Keratinocyte (primary cell): Measurements from ENCODE around the gene FABP3. TPM values are rescaled to one million over a fixed set of nuclear protein-coding genes. Genes with fewer than 3 reads are reported as not detected.

Experiments used
- DNase-seq: peaks from one replicate; pipeline ENCODE4 v3.0.0-alpha.2; 2011; ENCODE audit warnings: low read depth, missing footprints, low spot score
- FAIRE-seq: peaks from 2 replicates; lab custom pipeline; 2011; peaks lifted over from hg19 to GRCh38; lab: Jason Lieb, UNC
- H2AFZ ChIP-seq: 2 replicates; pipeline ENCODE4 v1.6.0; 2012; ENCODE audit warnings: low read length, control low read depth, inconsistent platforms; ENCODE audit not compliant: control insufficient read depth
- H3K27ac ChIP-seq: 2 replicates; pipeline ENCODE4 v1.5.1; 2011; ENCODE audit warnings: low read length; ENCODE audit not compliant: control insufficient read depth, insufficient read depth
- H3K27me3 ChIP-seq: 3 replicates; pipeline ENCODE4 v1.6.0; 2011; ENCODE audit warnings: low read length; ENCODE audit not compliant: control insufficient read depth, insufficient read depth; ENCODE audit errors: extremely low read depth
- H3K36me3 ChIP-seq, 2 experiments: 2 replicates in 1 of 2; 3 replicates in 1 of 2; pipeline ENCODE4 v1.5.1; 2011; ENCODE audit warnings: low read length in 2 of 2, mild to moderate bottlenecking in 1 of 2; ENCODE audit not compliant: control insufficient read depth in 2 of 2, insufficient read depth in 2 of 2; ENCODE audit errors: extremely low read depth in 1 of 2
- H3K4me1 ChIP-seq: 3 replicates; pipeline ENCODE4 v1.5.1; 2011; ENCODE audit warnings: low read length; ENCODE audit not compliant: control insufficient read depth, insufficient read depth; ENCODE audit errors: extremely low read depth
- H3K4me2 ChIP-seq: 3 replicates; pipeline ENCODE4 v1.6.0; 2011; ENCODE audit warnings: low read depth, low read length; ENCODE audit not compliant: control insufficient read depth, insufficient read depth; ENCODE audit errors: extremely low read depth
- H3K4me3 ChIP-seq, 3 experiments: fragments of 200-600 bp in 1 of 3; sonication (generic) in 1 of 3; 2 replicates in 2 of 3; 3 replicates in 1 of 3; pipeline ENCODE4 v1.5.1; 2011 to 2016; ENCODE audit warnings: low read length in 3 of 3, mild to moderate bottlenecking in 3 of 3, control low read depth in 2 of 3, inconsistent platforms in 1 of 3, low read depth in 1 of 3, mixed read lengths in 1 of 3, mixed run types in 1 of 3, moderate library complexity in 1 of 3; ENCODE audit not compliant: control insufficient read depth in 2 of 3, insufficient read depth in 2 of 3; ENCODE audit errors: extremely low read depth in 1 of 3
- H3K79me2 ChIP-seq: 2 replicates; pipeline ENCODE4 v1.6.0; 2012; ENCODE audit warnings: low read length; ENCODE audit not compliant: control insufficient read depth, insufficient read depth
- H3K9ac ChIP-seq: 3 replicates; pipeline ENCODE4 v1.6.0; 2011; ENCODE audit warnings: low read length; ENCODE audit not compliant: control insufficient read depth, insufficient read depth; ENCODE audit errors: extremely low read depth
- H3K9me1 ChIP-seq: 3 replicates; pipeline ENCODE4 v1.6.0; 2011; ENCODE audit warnings: low read length; ENCODE audit not compliant: control insufficient read depth, insufficient read depth; ENCODE audit errors: extremely low read depth
- H3K9me3 ChIP-seq: 2 replicates; pipeline ENCODE4 v1.5.1; 2012; ENCODE audit warnings: low read depth, low read length; ENCODE audit not compliant: control insufficient read depth
- H4K20me1 ChIP-seq: 3 replicates; pipeline ENCODE4 v1.6.0; 2011; ENCODE audit warnings: low read length; ENCODE audit not compliant: control insufficient read depth, insufficient read depth; ENCODE audit errors: extremely low read depth
- CTCF ChIP-seq, 3 experiments: IDR thresholded peaks in 1 of 3; conservative IDR thresholded peaks in 1 of 3; optimal IDR thresholded peaks in 1 of 3; 2 replicates in 2 of 3; 3 replicates in 1 of 3; pipeline versions ENCODE3 to v1.5.1; 2011; ENCODE audit warnings: low read length in 3 of 3, mild to moderate bottlenecking in 3 of 3, moderate library complexity in 2 of 3, control low read depth in 1 of 3, inconsistent platforms in 1 of 3; ENCODE audit not compliant: insufficient read depth in 2 of 3; ENCODE audit errors: extremely low read depth in 1 of 3
- EZH2 ChIP-seq: IDR thresholded peaks from one replicate; pipeline ENCODE4 v1.6.1; 2012; ENCODE audit warnings: inconsistent platforms, mild to moderate bottlenecking, low read length, moderate library complexity
- dilution Hi-C: fragments of 300-500 bp; cut with MboI; formaldehyde crosslinking; loops from one replicate; pipeline ENCODE4 v1.7.0; 2020; ENCODE audit warnings: low sequenced_read_pairs; ENCODE audit not compliant: extremely low pct_ligation_motif_present
- polyA plus RNA-seq, 5 experiments: library from polyadenylated mRNA; depleted of rRNA in 3 of 5; stranded (reverse) in 3 of 5; stranded (forward) in 1 of 5; unstranded in 1 of 5; fragments of >200 nt; gene quantifications; 1 replicate in 1 of 5; 2 replicates in 3 of 5; 3 replicates in 1 of 5; pipeline versions ENCODE4 v1.2.1 to v1.2.3, GENCODE V29; 2011 to 2012; ENCODE audit warnings: missing spikeins in 2 of 5, low read depth in 1 of 5, low replicate concordance in 1 of 5

Gene FABP3
- polyA plus RNA-seq, 1 donor (not counting 4 experiments of a cell fraction or from before 2014, with no cell fraction given), result 0.59 TPM

DNA sequence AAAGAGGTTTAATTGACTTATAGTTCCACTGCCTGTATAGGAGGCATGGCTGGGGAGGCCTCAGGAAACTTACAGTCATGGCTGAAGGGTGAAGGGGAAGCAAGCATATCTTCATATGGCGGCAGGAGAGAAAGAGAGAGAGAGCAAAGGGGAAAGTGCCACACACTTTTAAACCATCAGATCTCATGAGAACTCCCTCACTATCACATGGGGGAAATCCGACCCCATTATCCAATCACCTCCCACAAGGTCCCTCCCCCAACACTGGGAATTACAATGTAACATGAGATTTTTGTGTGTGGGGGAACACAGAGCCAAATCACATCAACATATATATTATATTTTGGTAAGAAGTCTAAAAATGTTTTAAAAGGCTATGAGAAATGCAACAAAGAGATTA lies 27.2 kb downstream of the FABP3 start:
- no peaks in the 10 kb centered on the region for H3K9me3 ChIP-seq
- H2AFZ ChIP-seq, result no peak overlapping the region
- dilution Hi-C loops, result no loop called here
- DNase-seq, result no peak
- no peaks in the 10 kb centered on the region for H3K27me3 ChIP-seq
- no peak overlapping the region for H3K9ac ChIP-seq
- FAIRE-seq, result no peak
- H3K9me1 ChIP-seq, result no peaks in the 10 kb centered on the region
- TF ChIP-seq CTCF (optimal IDR thresholded peaks at IDR 0.05 in 1 of 3, IDR thresholded peaks at IDR 0.05 in 1 of 3, conservative IDR thresholded peaks at IDR 0.05 in 1 of 3; ENCODE audit: extremely low read depth in 1 of 3, insufficient read depth in 2 of 3, low read length in 3 of 3), result no peak
- no peak for TF ChIP-seq EZH2
- H4K20me1 ChIP-seq, result no peaks in the 10 kb centered on the region
- H3K4me1 ChIP-seq, result no peaks in the 10 kb centered on the region
- H3K4me3 ChIP-seq, result no peak overlapping the region
- no peak overlapping the region for H3K4me2 ChIP-seq
- no peaks in the 10 kb centered on the region for H3K79me2 ChIP-seq
- H3K27ac ChIP-seq, result no peak overlapping the region
- H3K36me3 ChIP-seq, result peaks cover 12 to 13% of the 10 kb centered on the region in 2 experiments

DNA sequence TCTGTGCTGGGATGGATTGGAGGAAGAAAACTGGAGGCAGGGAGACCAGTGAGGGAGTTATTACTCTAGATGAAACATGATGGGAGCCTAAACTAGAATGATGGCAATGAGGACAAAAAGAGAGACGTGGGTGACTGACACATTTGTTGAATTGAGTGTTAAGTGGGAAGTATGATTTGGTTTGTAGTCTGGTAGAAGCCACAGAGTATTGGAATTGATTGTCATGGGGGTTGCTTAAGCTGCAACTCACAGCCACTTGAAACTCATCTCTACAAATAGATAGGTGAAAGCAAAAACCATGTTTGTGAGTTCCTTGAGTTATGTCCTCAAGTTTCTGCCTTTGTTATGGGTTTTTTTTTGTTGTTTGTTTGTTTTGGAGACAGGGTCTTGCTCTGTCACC lies 28.4 kb downstream of the FABP3 start:
- H3K79me2 ChIP-seq, result no peaks in the 10 kb centered on the region
- no peaks in the 10 kb centered on the region for H3K4me1 ChIP-seq
- no peaks in the 10 kb centered on the region for H3K9me3 ChIP-seq
- H3K36me3 ChIP-seq, result peaks cover 10 to 12% of the 10 kb centered on the region in 2 experiments
- H3K4me3 ChIP-seq, result no peak overlapping the region
- H4K20me1 ChIP-seq, result no peaks in the 10 kb centered on the region
- H3K9me1 ChIP-seq, result no peaks in the 10 kb centered on the region
- H3K27me3 ChIP-seq, result no peaks in the 10 kb centered on the region
- dilution Hi-C loops, result no loop called here
- TF ChIP-seq CTCF (optimal IDR thresholded peaks at IDR 0.05 in 1 of 3, IDR thresholded peaks at IDR 0.05 in 1 of 3, conservative IDR thresholded peaks at IDR 0.05 in 1 of 3; ENCODE audit: extremely low read depth in 1 of 3, insufficient read depth in 2 of 3, low read length in 3 of 3) (no peak), EZH2 (no peak)
- DNase-seq (no peak), FAIRE-seq (no peak)
- H3K9ac ChIP-seq, result no peak overlapping the region
- H2AFZ ChIP-seq, result no peak overlapping the region
- H3K27ac ChIP-seq, result no peak overlapping the region
- no peak overlapping the region for H3K4me2 ChIP-seq
